ENCODE data around the gene PDS5B.
"Not testable (repeated sequence)": the region's sequence is repeated elsewhere in the genome, so short reads cannot be mapped to it uniquely, and the experiment has no call there.

Gene PDS5B

GRCh38 chr13:32657309-32657708 is 71.1 kb downstream of the PDS5B start:
- DNase-seq = no peak

GRCh38 chr13:32659736-32660135 is 73.5 kb downstream of the PDS5B start:
- DNase-seq = no peak

- DNase-seq = no peak
These were observed 74.0 kb downstream of the PDS5B start for GRCh38 chr13:32660227-32660626.

- no peak for DNase-seq
These were observed 75.4 kb downstream of the PDS5B start for GRCh38 chr13:32661685-32662084.

GRCh38 chr13:32663660-32664059 is 77.4 kb downstream of the PDS5B start:
- no peak for DNase-seq

- no peak for DNase-seq
These were observed 80.8 kb downstream of the PDS5B start for GRCh38 chr13:32666990-32667571.

GRCh38 chr13:32669030-32669646 is 82.9 kb downstream of the PDS5B start:
- peak; percentile 69 for DNase-seq

GRCh38 chr13:32674503-32674902 is 88.3 kb downstream of the PDS5B start:
- no peak for DNase-seq

GRCh38 chr13:32676242-32676641 is 90.0 kb downstream of the PDS5B start:
- no peak for DNase-seq

- DNase-seq = no peak
These were observed 95.9 kb downstream of the PDS5B start for GRCh38 chr13:32682130-32682529.

- DNase-seq = no peak
These were observed 96.5 kb downstream of the PDS5B start for GRCh38 chr13:32682740-32683139.

- DNase-seq = no peak
These were observed 101.0 kb downstream of the PDS5B start for GRCh38 chr13:32687275-32687674.

GRCh38 chr13:32695602-32696250 is 109.5 kb downstream of the PDS5B start:
- peak; percentile 1 for DNase-seq

GRCh38 chr13:32707471-32707870 is 121.2 kb downstream of the PDS5B start:
- no peak for DNase-seq

- DNase-seq = no peak
These were observed 127.1 kb downstream of the PDS5B start for GRCh38 chr13:32713397-32713796.

- DNase-seq = not testable (repeated sequence)
These were observed 129.9 kb downstream of the PDS5B start for GRCh38 chr13:32716201-32716600.

- DNase-seq = no peak
These were observed 133.8 kb downstream of the PDS5B start for GRCh38 chr13:32720026-32720425.

GRCh38 chr13:32721131-32722034 is 135.1 kb downstream of the PDS5B start:
- not testable (repeated sequence) for DNase-seq

- DNase-seq = no peak
These were observed 136.1 kb downstream of the PDS5B start for GRCh38 chr13:32722340-32722739.

GRCh38 chr13:32723987-32724386 is 137.7 kb downstream of the PDS5B start:
- no peak for DNase-seq

- no peak for DNase-seq
These were observed 140.3 kb downstream of the PDS5B start for GRCh38 chr13:32726374-32727037.

GRCh38 chr13:32728327-32728726 is 142.1 kb downstream of the PDS5B start:
- no peak for DNase-seq

GRCh38 chr13:32729097-32729496 is 142.8 kb downstream of the PDS5B start:
- not testable (repeated sequence) for DNase-seq
